Smooth muscle cell (in vitro differentiated cells): ENCODE data around the gene ASF1A. TPM values are rescaled to one million over a fixed set of nuclear protein-coding genes. Genes with fewer than 3 reads are reported as not detected.

ENCODE experiments used
- DNase-seq: peaks from one replicate; lab custom pipeline; 2025; ENCODE audit not compliant: unreplicated experiment; lab: John Stamatoyannopoulos, UW
- H2AFZ ChIP-seq: fragments of 200-600 bp; sonication (generic); 2 replicates; pipeline ENCODE4 v1.6.0; 2016; ENCODE audit warnings: antibody characterized with exemption, low read depth, mild to moderate bottlenecking
- H3F3A ChIP-seq: fragments of 200-600 bp; sonication (generic); 2 replicates; pipeline ENCODE4 v1.6.0; 2017; ENCODE audit warnings: antibody characterized with exemption, low read depth
- H3K27ac ChIP-seq: fragments of 200-600 bp; sonication (generic); 2 replicates; pipeline ENCODE4 v1.5.1; 2016; ENCODE audit warnings: low read depth, mild to moderate bottlenecking
- H3K27me3 ChIP-seq: fragments of 200-600 bp; sonication (generic); 2 replicates; pipeline ENCODE4 v1.6.1; 2016; ENCODE audit warnings: low read depth, mild to moderate bottlenecking
- H3K36me3 ChIP-seq: fragments of 200-600 bp; sonication (generic); 2 replicates; pipeline ENCODE4 v1.5.1; 2016; ENCODE audit warnings: low read depth
- H3K4me1 ChIP-seq: fragments of 200-600 bp; sonication (generic); 2 replicates; pipeline ENCODE4 v1.5.1; 2016; ENCODE audit warnings: low read depth
- H3K4me2 ChIP-seq: fragments of 200-600 bp; sonication (generic); 2 replicates; pipeline ENCODE4 v1.6.0; 2016; ENCODE audit warnings: mild to moderate bottlenecking
- H3K4me3 ChIP-seq: fragments of 200-600 bp; sonication (generic); 2 replicates; pipeline ENCODE4 v1.5.1; 2016; ENCODE audit warnings: mild to moderate bottlenecking
- H3K79me2 ChIP-seq: fragments of 200-600 bp; sonication (generic); 2 replicates; pipeline ENCODE4 v1.6.0; 2016; ENCODE audit warnings: low read depth, mild to moderate bottlenecking
- H3K9ac ChIP-seq: fragments of 200-600 bp; sonication (generic); 2 replicates; pipeline ENCODE4 v1.6.0; 2016; ENCODE audit warnings: low read depth
- H3K9me3 ChIP-seq: fragments of 200-600 bp; sonication (generic); replicated peaks from 2 replicates; pipeline ENCODE4 v1.5.1; 2016; ENCODE audit warnings: low read depth
- H4K20me1 ChIP-seq: fragments of 200-600 bp; sonication (generic); 2 replicates; pipeline ENCODE4 v1.6.0; 2016; ENCODE audit warnings: low read depth
- CTCF ChIP-seq: fragments of 200-600 bp; sonication (generic); IDR thresholded peaks from 2 replicates; pipeline ENCODE4 v1.5.1; 2017; ENCODE audit warnings: borderline replicate concordance, mild to moderate bottlenecking, antibody characterized with exemption; ENCODE audit not compliant: insufficient read depth, poor library complexity, severe bottlenecking
- WGBS: methylation state at CpG from one replicate; pipeline ENCODE4 v1.1.7; 2016; ENCODE audit warnings: low lambda C conversion rate; 5-methylcytosine and 5-hydroxymethylcytosine counted together
- polyA plus RNA-seq: library from polyadenylated mRNA; unstranded; fragments of >200 nt; fragmentation: Nextera tagmentation; extraction: Ambion mirVana; gene quantifications from 2 replicates; pipeline ENCODE4 v1.2.1, GENCODE V29; 2016
- total RNA-seq: library from RNA; depleted of rRNA; stranded (reverse); fragments of >200 nt; gene quantifications from 2 replicates; pipeline ENCODE4 v1.2.3, GENCODE V29; 2014

Gene ASF1A
- total and polyA plus RNA-seq, 2 experiments from 2014 or later = 33.4 to 38.8 TPM

- Histone ChIP-seq H3K27ac (peak overlapping the region; percentile 87), H3K27me3 (no peaks in the 10 kb centered on the region), H3K79me2 (peaks cover 70% of the 10 kb centered on the region), H3K4me3 (peak overlapping the region; percentile 89), H3K4me2 (peak overlapping the region; percentile 99), H3K36me3 (no peaks in the 10 kb centered on the region), H2AFZ (peak overlapping the region; percentile 11), H3K4me1 (peaks cover 38% of the 10 kb centered on the region), H4K20me1 (peaks cover 30% of the 10 kb centered on the region), H3K9me3 (no peaks in the 10 kb centered on the region), H3F3A (peaks cover 11% of the 10 kb centered on the region), H3K9ac (peak overlapping the region; percentile 84)
- peak; percentile 37 for TF ChIP-seq CTCF
- DNase-seq = no peak
- 61% methylated on average over 5 of the region's 5 CpGs for WGBS
Measured at GRCh38 chr6:118896339-118897136, 2.6 kb downstream of the ASF1A start.

GRCh38 chr6:118897386-118897785 lies 3.4 kb downstream of the ASF1A start:
- H3K4me3 ChIP-seq = no peak overlapping the region
- H3K27ac ChIP-seq = no peak overlapping the region
- peaks cover 38% of the 10 kb centered on the region for H3K4me1 ChIP-seq
- DNase-seq = no peak
- H3K4me2 ChIP-seq = peak overlapping the region; percentile 99
- no peaks in the 10 kb centered on the region for H3K9me3 ChIP-seq
- no peaks in the 10 kb centered on the region for H3K27me3 ChIP-seq
- H4K20me1 ChIP-seq = peaks cover 30% of the 10 kb centered on the region
- H3F3A ChIP-seq = peaks cover 10% of the 10 kb centered on the region
- TF ChIP-seq CTCF = no peak
- no peak overlapping the region for H3K9ac ChIP-seq
- H3K36me3 ChIP-seq = no peaks in the 10 kb centered on the region
- no peak overlapping the region for H2AFZ ChIP-seq
- peaks cover 70% of the 10 kb centered on the region for H3K79me2 ChIP-seq

- WGBS = 83% methylated on average over 6 of the region's 6 CpGs
- H3K27ac ChIP-seq = peak overlapping the region; percentile 93
- TF ChIP-seq CTCF = no peak
- H3K4me2 ChIP-seq = peak overlapping the region; percentile 39
- no peaks in the 10 kb centered on the region for H3F3A ChIP-seq
- H2AFZ ChIP-seq = no peak overlapping the region
- no peak for DNase-seq
- peaks cover 44% of the 10 kb centered on the region for H3K4me1 ChIP-seq
- H3K27me3 ChIP-seq = no peaks in the 10 kb centered on the region
- peaks cover 30% of the 10 kb centered on the region for H4K20me1 ChIP-seq
- H3K4me3 ChIP-seq = no peak overlapping the region
- H3K9ac ChIP-seq = no peak overlapping the region
- H3K9me3 ChIP-seq = no peaks in the 10 kb centered on the region
- peaks cover 80% of the 10 kb centered on the region for H3K79me2 ChIP-seq
- H3K36me3 ChIP-seq = no peaks in the 10 kb centered on the region
Measured at GRCh38 chr6:118899948-118900347, 6.0 kb downstream of the ASF1A start.

- H3K9me3 ChIP-seq = no peaks in the 10 kb centered on the region
- peaks cover 18% of the 10 kb centered on the region for H3K36me3 ChIP-seq
- H3K4me1 ChIP-seq = peaks cover 27% of the 10 kb centered on the region
- DNase-seq = no peak
- H3K79me2 ChIP-seq = peaks cover 73% of the 10 kb centered on the region
- H2AFZ ChIP-seq = no peak overlapping the region
- H3K9ac ChIP-seq = peak overlapping the region; percentile 66
- H3K27me3 ChIP-seq = no peaks in the 10 kb centered on the region
- H3K4me3 ChIP-seq = no peak overlapping the region
- H3F3A ChIP-seq = no peaks in the 10 kb centered on the region
- TF ChIP-seq CTCF = no peak
- peak overlapping the region; percentile 93 for H3K27ac ChIP-seq
- peaks cover 27% of the 10 kb centered on the region for H4K20me1 ChIP-seq
- H3K4me2 ChIP-seq = peak overlapping the region; percentile 72
Measured at GRCh38 chr6:118902726-118903125, 8.8 kb downstream of the ASF1A start.
